HepG2 (cell line): ENCODE data around the gene SLC6A6.

Experiments used
- CTCF ChIP-seq: sonication (generic); formaldehyde crosslinking; IDR thresholded peaks from 2 replicates; pipeline ENCODE4 v1.5.0; 2020; ENCODE audit warnings: mild to moderate bottlenecking, missing genetic modification reagents, moderate library complexity
- EZH2 ChIP-seq: conservative IDR thresholded peaks from 2 replicates; pipeline ENCODE4 v1.6.1; 2012; ENCODE audit warnings: mild to moderate bottlenecking, low read depth, low read length, moderate library complexity
- FIP1L1 ChIP-seq: fragments of 200-400 bp; formaldehyde crosslinking; IDR thresholded peaks from 2 replicates; pipeline ENCODE4 v1.6.1; 2018; ENCODE audit warnings: low read depth, mild to moderate bottlenecking, low read length, moderate library complexity, borderline replicate concordance; ENCODE audit not compliant: insufficient read depth
- MAFK ChIP-seq, 2 experiments: IDR thresholded peaks in 1 of 2; conservative IDR thresholded peaks in 1 of 2; 2 replicates each; pipeline ENCODE4 v1.6.1; 2011; ENCODE audit warnings: improper control_type of control experiment in 2 of 2, low read length in 2 of 2
- NFRKB ChIP-seq: fragments of 450-650 bp; IDR thresholded peaks from 2 replicates; pipeline ENCODE4 v1.6.1; 2017
- PBX3 ChIP-seq: sonication (generic); formaldehyde crosslinking; IDR thresholded peaks from 2 replicates; pipeline ENCODE4 v1.8.1; 2023; ENCODE audit warnings: missing genetic modification reagents, inconsistent platforms, borderline replicate concordance
- POLR2A ChIP-seq, 2 experiments: IDR thresholded peaks; 2 replicates each; pipeline ENCODE4 v1.6.1; 2011; ENCODE audit warnings: low read depth in 2 of 2, low read length in 2 of 2, mild to moderate bottlenecking in 1 of 2, moderate library complexity in 1 of 2; ENCODE audit not compliant: insufficient read depth in 1 of 2
- SNAPC5 ChIP-seq: sonication (generic); formaldehyde crosslinking; IDR thresholded peaks from 2 replicates; pipeline ENCODE4 v1.8.1; 2023; ENCODE audit warnings: mild to moderate bottlenecking, missing genetic modification reagents, borderline replicate concordance
- SSRP1 ChIP-seq: IDR thresholded peaks from 2 replicates; pipeline ENCODE4 v1.6.1; 2016; ENCODE audit warnings: control low read depth
- SUZ12 ChIP-seq: fragments of 150-350 bp; IDR thresholded peaks from 2 replicates; pipeline ENCODE4 v1.6.1; 2014; ENCODE audit warnings: low read depth, low read length
- ZBTB33 ChIP-seq: sonication (generic); formaldehyde crosslinking; IDR thresholded peaks from 2 replicates; pipeline ENCODE4 v1.4.0; 2020; ENCODE audit warnings: missing genetic modification reagents
- ZHX2 ChIP-seq, 2 experiments: sonication (generic) in 1 of 2; formaldehyde crosslinking in 1 of 2; IDR thresholded peaks; 2 replicates each; pipeline versions ENCODE4 v1.6.1 to v1.9.0; 2014 to 2022; ENCODE audit warnings: antibody characterized with exemption in 1 of 2, borderline replicate concordance in 1 of 2, inconsistent platforms in 1 of 2, low read depth in 1 of 2, missing genetic modification reagents in 1 of 2
- ZNF530 ChIP-seq: sonication (generic); formaldehyde crosslinking; IDR thresholded peaks from 2 replicates; pipeline ENCODE4 v1.5.0; 2020; ENCODE audit warnings: low read depth, mild to moderate bottlenecking, missing genetic modification reagents
- ZNF672 ChIP-seq: sonication (generic); formaldehyde crosslinking; IDR thresholded peaks from 2 replicates; pipeline ENCODE4 v1.8.1; 2022; ENCODE audit warnings: missing genetic modification reagents

GRCh38 chr3:14424711-14425580 lies 22.5 kb downstream of the SLC6A6 start:
- TF ChIP-seq CTCF (CRISPR knock-in tag) (no peak), ZNF672 (CRISPR knock-in tag) (no peak), SNAPC5 (CRISPR knock-in tag) (no peak), EZH2 (no peak), FIP1L1 (no peak), NFRKB (no peak), SSRP1 (CRISPR knock-in tag) (no peak), ZBTB33 (CRISPR knock-in tag) (no peak), ZNF530 (CRISPR knock-in tag) (no peak), SUZ12 (no peak), PBX3 (CRISPR knock-in tag) (no peak), MAFK (conservative IDR thresholded peaks at IDR 0.05 in 1 of 2, IDR thresholded peaks at IDR 0.05 in 1 of 2; ENCODE audit: low read length in 2 of 2) (no peak), ZHX2 (IDR thresholded peaks at IDR 0.05; ENCODE audit: low read depth) (no peak), ZHX2 (CRISPR knock-in tag; IDR thresholded peaks at IDR 0.05; ENCODE audit: borderline replicate concordance) (no peak), POLR2A (IDR thresholded peaks at IDR 0.05; ENCODE audit: insufficient read depth in 1 of 2, low read depth in 2 of 2, low read length in 2 of 2) (no peak)
